ENCODE results near the gene TTC33.
A peak's percentile ranks its signal among the peaks of the same experiment; 100 is the strongest.
"Not testable (repeated sequence)": the region's sequence is repeated elsewhere in the genome, so short reads cannot be mapped to it uniquely, and the experiment has no call there.

The TTC33 gene

GRCh38 chr5:40605295-40605958 lies 150.3 kb downstream of the TTC33 start:
- DNase-seq = no peak

GRCh38 chr5:40603378-40603777 lies 152.4 kb downstream of the TTC33 start:
- DNase-seq = no peak

- DNase-seq = no peak
Measured at GRCh38 chr5:40601198-40601868, 154.4 kb downstream of the TTC33 start.

- DNase-seq = no peak
Measured at GRCh38 chr5:40600383-40600782, 155.4 kb downstream of the TTC33 start.

- no peak for DNase-seq
Measured at GRCh38 chr5:40599676-40600075, 156.1 kb downstream of the TTC33 start.

GRCh38 chr5:40594811-40595210 lies 160.9 kb downstream of the TTC33 start:
- DNase-seq = no peak

- DNase-seq = not testable (repeated sequence)
Measured at GRCh38 chr5:40591727-40592396, 163.9 kb downstream of the TTC33 start.

- no peak for DNase-seq
Measured at GRCh38 chr5:40587376-40587775, 168.4 kb downstream of the TTC33 start.

- no peak for DNase-seq
Measured at GRCh38 chr5:40585537-40586267, 170.1 kb downstream of the TTC33 start.

- no peak for DNase-seq
Measured at GRCh38 chr5:40584054-40584453, 171.7 kb downstream of the TTC33 start.

GRCh38 chr5:40578501-40579451 lies 177.0 kb downstream of the TTC33 start:
- DNase-seq = peak; percentile 10 to 12

- no peak for DNase-seq
Measured at GRCh38 chr5:40577718-40578117, 178.0 kb downstream of the TTC33 start.

- DNase-seq = no peak
Measured at GRCh38 chr5:40575921-40576320, 179.8 kb downstream of the TTC33 start.

GRCh38 chr5:40575411-40575810 lies 180.3 kb downstream of the TTC33 start:
- no peak for DNase-seq

- no peak for DNase-seq
Measured at GRCh38 chr5:40572937-40573336, 182.8 kb downstream of the TTC33 start.

GRCh38 chr5:40572391-40572790 lies 183.4 kb downstream of the TTC33 start:
- no peak for DNase-seq

- no peak for DNase-seq
Measured at GRCh38 chr5:40571729-40572128, 184.0 kb downstream of the TTC33 start.

GRCh38 chr5:40570408-40571129 lies 185.2 kb downstream of the TTC33 start:
- DNase-seq = no peak

- DNase-seq = no peak
Measured at GRCh38 chr5:40569546-40570270, 186.1 kb downstream of the TTC33 start.

- no peak for DNase-seq
Measured at GRCh38 chr5:40568548-40568947, 187.2 kb downstream of the TTC33 start.

- DNase-seq = not testable (repeated sequence)
Measured at GRCh38 chr5:40563173-40563572, 192.6 kb downstream of the TTC33 start.

All from activated CD4-positive, alpha-beta T cell treated with anti-CD3 and anti-CD28 coated beads for 4 hours (primary cell).